ENCODE results near the gene SYS1. TPM values are rescaled to one million over a fixed set of nuclear protein-coding genes. Genes with fewer than 3 reads are reported as not detected.

Gene SYS1
- total RNA-seq, 2 donors from 2014 or later: 22.1 to 23.8 TPM

DNA sequence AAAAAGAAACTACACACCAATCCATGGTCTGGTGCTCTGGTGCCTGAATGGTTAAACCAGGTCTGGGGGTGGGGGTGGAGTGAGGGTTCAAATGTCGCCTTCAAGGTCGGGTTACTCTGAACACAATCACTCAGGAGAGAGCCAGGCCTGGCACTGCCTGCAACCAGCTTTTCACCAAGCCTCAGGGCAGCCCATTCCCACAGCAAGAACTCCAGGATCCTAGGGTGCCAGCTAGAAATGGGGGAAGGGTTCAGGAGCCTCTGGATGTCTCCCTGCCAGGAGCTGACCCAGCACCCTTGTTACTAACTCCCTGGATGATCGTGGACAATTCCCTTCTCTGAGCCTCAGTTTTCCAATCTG, 21.4 kb upstream of the SYS1 start:
- H3K4me3 ChIP-seq (ENCODE audit: low read length): peak overlapping the region; percentile 95
- H3K9me3 ChIP-seq (ENCODE audit: control insufficient read depth, low read length): no peaks in the 10 kb centered on the region
- peaks cover 60% of the 10 kb centered on the region for H3K4me1 ChIP-seq (ENCODE audit: control insufficient read depth, insufficient read depth, low read length)
- H3K27ac ChIP-seq (ENCODE audit: low read depth, low read length): peak overlapping the region; percentile 47
- Mint-ChIP-seq H3K4me3 (peak overlapping the region; percentile 86), H3K27me3 (ENCODE audit: insufficient read depth) (no peaks in the 10 kb centered on the region), H3K9me3 (no peaks in the 10 kb centered on the region), H3K4me1 (peaks cover 95% of the 10 kb centered on the region), H3K36me3 (ENCODE audit: low read depth) (peaks cover 11% of the 10 kb centered on the region), H3K27ac (peak overlapping the region; percentile 97)
- peak; percentile 73 for DNase-seq
- no peaks in the 10 kb centered on the region for H3K27me3 ChIP-seq (ENCODE audit: control insufficient read depth, insufficient read depth, low read length, poor library complexity, severe bottlenecking)
- 7% methylated on average over 3 of the region's 3 CpGs; no CpG with 5 or more reads in 1 of the 2 experiments for WGBS, 2 experiments (ENCODE audit: insufficient coverage in 1 of 2, insufficient read length in 1 of 2)
- peak overlapping the region; percentile 75 for H3K9ac ChIP-seq (ENCODE audit: extremely low read depth, low read length, poor library complexity, severe bottlenecking)
- H3K36me3 ChIP-seq (ENCODE audit: control insufficient read depth, insufficient read depth, low read length): peaks cover 19% of the 10 kb centered on the region
- TF ChIP-seq CTCF (conservative IDR thresholded peaks at IDR 0.05): no peak

DNA sequence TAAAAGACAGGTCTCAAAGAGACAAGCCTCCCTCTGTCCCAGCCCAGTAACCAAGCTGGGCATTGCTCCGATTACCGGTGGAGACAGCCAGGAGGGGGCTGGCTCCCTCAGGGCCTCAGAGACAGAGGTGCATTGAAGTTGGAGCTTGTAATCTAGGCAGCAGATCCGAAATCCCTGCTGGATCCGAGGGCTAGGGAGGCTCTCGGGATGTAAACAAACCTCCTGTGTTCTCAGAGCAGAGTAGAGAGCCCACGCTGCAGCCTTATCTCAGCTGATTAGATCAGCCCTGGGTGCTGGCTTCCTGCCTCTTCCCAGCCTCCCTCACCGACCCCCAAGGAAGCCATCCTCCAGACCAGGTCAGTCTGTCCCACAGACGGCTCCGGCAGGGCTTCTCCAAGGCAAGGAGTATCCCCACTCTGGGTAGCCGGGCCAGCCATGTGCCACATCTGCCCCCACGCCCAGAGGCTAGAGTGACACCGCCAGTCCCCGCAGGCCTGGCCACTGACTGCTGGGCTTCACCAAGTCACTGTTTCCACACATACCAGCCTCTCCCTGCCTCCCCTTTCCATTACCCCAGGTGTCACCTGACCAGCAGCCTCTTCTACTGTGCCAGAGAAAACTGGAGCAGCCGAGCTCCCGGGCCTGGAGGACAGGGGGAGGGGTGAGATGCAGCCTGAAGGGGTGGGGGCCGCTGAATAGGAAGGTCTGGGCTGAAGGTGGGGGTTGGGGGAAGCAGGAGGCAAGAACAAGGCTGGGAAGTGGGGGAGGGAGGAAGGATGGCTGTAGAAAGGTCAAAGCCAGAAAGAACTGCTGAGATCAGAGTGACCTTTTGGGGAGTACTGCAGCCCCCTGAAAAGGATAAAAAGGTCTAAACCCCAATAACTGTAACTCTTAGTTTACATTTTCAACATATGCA, 20.8 kb upstream of the SYS1 start:
- peak overlapping the region; percentile 95 for H3K4me3 ChIP-seq (ENCODE audit: low read length)
- peak; percentile 89 for DNase-seq
- H3K9me3 ChIP-seq (ENCODE audit: control insufficient read depth, low read length): no peaks in the 10 kb centered on the region
- peaks cover 13% of the 10 kb centered on the region for H3K36me3 ChIP-seq (ENCODE audit: control insufficient read depth, insufficient read depth, low read length)
- WGBS, 2 experiments (ENCODE audit: insufficient coverage in 1 of 2, insufficient read length in 1 of 2): 0 to 4% methylated on average over 5 to 16 of the region's 16 CpGs
- Mint-ChIP-seq H3K36me3 (ENCODE audit: low read depth) (peaks cover 11% of the 10 kb centered on the region), H3K27me3 (ENCODE audit: insufficient read depth) (no peaks in the 10 kb centered on the region), H3K27ac (peak overlapping the region; percentile 97), H3K4me1 (peaks cover 95% of the 10 kb centered on the region), H3K4me3 (peak overlapping the region; percentile 86), H3K9me3 (no peaks in the 10 kb centered on the region)
- TF ChIP-seq CTCF (conservative IDR thresholded peaks at IDR 0.05): no peak
- H3K27ac ChIP-seq (ENCODE audit: low read depth, low read length): peak overlapping the region; percentile 68
- H3K9ac ChIP-seq (ENCODE audit: extremely low read depth, low read length, poor library complexity, severe bottlenecking): peak overlapping the region; percentile 75
- H3K4me1 ChIP-seq (ENCODE audit: control insufficient read depth, insufficient read depth, low read length): peaks cover 57% of the 10 kb centered on the region
- H3K27me3 ChIP-seq (ENCODE audit: control insufficient read depth, insufficient read depth, low read length, poor library complexity, severe bottlenecking): no peaks in the 10 kb centered on the region

GRCh38 chr20:45342855-45343531, 20.0 kb upstream of the SYS1 start:
- Mint-ChIP-seq H3K27me3 (ENCODE audit: insufficient read depth) (no peaks in the 10 kb centered on the region), H3K4me1 (peaks cover 91% of the 10 kb centered on the region), H3K36me3 (ENCODE audit: low read depth) (peaks cover 11% of the 10 kb centered on the region), H3K27ac (peak overlapping the region; percentile 97), H3K9me3 (no peaks in the 10 kb centered on the region), H3K4me3 (peak overlapping the region; percentile 86)
- Histone ChIP-seq H3K4me3 (ENCODE audit: low read length) (peak overlapping the region; percentile 95), H3K4me1 (ENCODE audit: control insufficient read depth, insufficient read depth, low read length) (peaks cover 56% of the 10 kb centered on the region), H3K9ac (ENCODE audit: extremely low read depth, low read length, poor library complexity, severe bottlenecking) (peak overlapping the region; percentile 75), H3K36me3 (ENCODE audit: control insufficient read depth, insufficient read depth, low read length) (peaks cover 13% of the 10 kb centered on the region), H3K27ac (ENCODE audit: low read depth, low read length) (peak overlapping the region; percentile 4), H3K27me3 (ENCODE audit: control insufficient read depth, insufficient read depth, low read length, poor library complexity, severe bottlenecking) (no peaks in the 10 kb centered on the region), H3K9me3 (ENCODE audit: control insufficient read depth, low read length) (no peaks in the 10 kb centered on the region)
- 34 to 37% methylated on average over 4 to 6 of the region's 6 CpGs for WGBS, 2 experiments (ENCODE audit: insufficient coverage in 1 of 2, insufficient read length in 1 of 2)
- no peak for TF ChIP-seq CTCF (conservative IDR thresholded peaks at IDR 0.05)
- DNase-seq: no peak
